Liver (tissue), 9 donors: ENCODE results near the gene TBC1D26. TPM values are rescaled to one million over a fixed set of nuclear protein-coding genes. Genes with fewer than 3 reads are reported as not detected.

Experiments
- DNase-seq: peaks from one replicate; pipeline ENCODE4 v3.0.0-alpha.2; 2017; ENCODE audit warnings: low spot score
- H3K27ac ChIP-seq, 2 donors: one replicate each; pipeline ENCODE4 v1.7.0; 2013; ENCODE audit warnings: inconsistent platforms in 2 of 2, low read length in 2 of 2, control low read depth in 1 of 2, low read depth in 1 of 2, mild to moderate bottlenecking in 1 of 2
- H3K27me3 ChIP-seq, 4 donors: one replicate each; pipeline versions ENCODE4 v1.6.1 to v1.7.0; 2013; ENCODE audit warnings: low read length in 3 of 4, inconsistent platforms in 1 of 4, mild to moderate bottlenecking in 1 of 4, moderate library complexity in 1 of 4; ENCODE audit not compliant: control insufficient read depth in 4 of 4, insufficient read depth in 4 of 4
- H3K36me3 ChIP-seq, 4 donors: one replicate each; pipeline versions ENCODE4 v1.6.1 to v1.7.0; 2013; ENCODE audit warnings: low read length in 3 of 4, mild to moderate bottlenecking in 3 of 4, low read depth in 1 of 4, moderate library complexity in 1 of 4; ENCODE audit not compliant: control insufficient read depth in 4 of 4, insufficient read depth in 3 of 4
- H3K4me1 ChIP-seq, 4 donors: one replicate each; pipeline versions ENCODE4 v1.6.1 to v1.7.0; 2013; ENCODE audit warnings: low read length in 3 of 4, mild to moderate bottlenecking in 3 of 4, moderate library complexity in 1 of 4; ENCODE audit not compliant: control insufficient read depth in 4 of 4, insufficient read depth in 4 of 4
- H3K4me3 ChIP-seq, 3 donors: one replicate each; pipeline versions ENCODE4 v1.6.1 to v1.7.0; 2013; ENCODE audit warnings: low read length in 3 of 3, control low read depth in 1 of 3, low read depth in 1 of 3, mild to moderate bottlenecking in 1 of 3
- H3K9ac ChIP-seq, 2 donors: one replicate each; pipeline ENCODE4 v1.7.0; 2013; ENCODE audit warnings: low read length in 2 of 2, mild to moderate bottlenecking in 2 of 2, moderate library complexity in 2 of 2, control low read depth in 1 of 2, low read depth in 1 of 2
- H3K9me3 ChIP-seq, 4 donors: one replicate each; pipeline versions ENCODE4 v1.6.1 to v1.7.0; 2013; ENCODE audit warnings: low read length in 3 of 4; ENCODE audit not compliant: control insufficient read depth in 4 of 4
- EGR1 ChIP-seq, 2 donors: IDR thresholded peaks; 2 replicates each; pipeline ENCODE4 v1.6.1; 2016 to 2018; ENCODE audit warnings: antibody characterized with exemption in 2 of 2, low read depth in 2 of 2
- FOXA1 ChIP-seq: IDR thresholded peaks from 2 replicates; pipeline ENCODE4 v1.6.1; 2016; ENCODE audit warnings: antibody characterized with exemption
- FOXA2 ChIP-seq: IDR thresholded peaks from 2 replicates; pipeline ENCODE4 v1.6.1; 2016; ENCODE audit warnings: antibody characterized with exemption
- GABPA ChIP-seq, 2 donors: IDR thresholded peaks in 1 of 2; conservative IDR thresholded peaks in 1 of 2; 2 replicates each; pipeline ENCODE4 v1.6.1; 2016; ENCODE audit warnings: antibody characterized with exemption in 2 of 2, mild to moderate bottlenecking in 1 of 2, moderate library complexity in 1 of 2
- HNF4G ChIP-seq: IDR thresholded peaks from 2 replicates; pipeline ENCODE4 v1.6.1; 2016; ENCODE audit warnings: antibody characterized with exemption
- JUND ChIP-seq, 2 donors: IDR thresholded peaks; 2 replicates each; pipeline ENCODE4 v1.6.1; 2016; ENCODE audit warnings: antibody characterized with exemption in 2 of 2
- NR2F2 ChIP-seq: IDR thresholded peaks from 2 replicates; pipeline ENCODE4 v1.6.1; 2016; ENCODE audit warnings: antibody characterized with exemption
- RAD21 ChIP-seq, 2 donors: IDR thresholded peaks; 2 replicates each; pipeline ENCODE4 v1.6.1; 2016; ENCODE audit warnings: antibody characterized with exemption in 2 of 2, mild to moderate bottlenecking in 2 of 2
- RXRA ChIP-seq, 2 donors: IDR thresholded peaks; 2 replicates each; pipeline ENCODE4 v1.6.1; 2017 to 2018; ENCODE audit warnings: antibody characterized with exemption in 2 of 2, mild to moderate bottlenecking in 1 of 2
- SP1 ChIP-seq: IDR thresholded peaks from 2 replicates; pipeline ENCODE4 v1.6.1; 2018; ENCODE audit warnings: antibody characterized with exemption, mild to moderate bottlenecking
- TAF1 ChIP-seq: conservative IDR thresholded peaks from 2 replicates; pipeline ENCODE4 v1.6.1; 2016; ENCODE audit warnings: antibody characterized with exemption, mild to moderate bottlenecking
- YY1 ChIP-seq: IDR thresholded peaks from 2 replicates; pipeline ENCODE4 v1.6.1; 2016; ENCODE audit warnings: antibody characterized with exemption, mild to moderate bottlenecking
- WGBS: extraction: QIAGEN DNeasy Blood & Tissue Kit; methylation state at CpG from one replicate; pipeline ENCODE4 v1.1.7; 2013; 5-methylcytosine and 5-hydroxymethylcytosine counted together
- polyA plus RNA-seq, 2 donors: library from polyadenylated mRNA; stranded (reverse) in 1 of 2; unstranded in 1 of 2; fragments of 200-250 nt in 1 of 2; fragments of >200 nt in 1 of 2; fragmentation: Nextera tagmentation in 1 of 2; extraction: Ambion mirVana in 1 of 2; gene quantifications; one replicate each; pipeline versions ENCODE4 v1.2.1 to v1.2.3, GENCODE V29; 2013 to 2015
- total RNA-seq, 2 donors: library from RNA; depleted of rRNA; stranded (reverse); fragments of >200 nt; gene quantifications; one replicate each; pipeline ENCODE4 v1.2.3, GENCODE V29; 2014
- TF ChIP-seq, protein P1 (sequence below): IDR thresholded peaks from 2 replicates; pipeline ENCODE4 v1.6.1; 2016; ENCODE audit warnings: antibody characterized with exemption
- TF ChIP-seq, protein P2 (sequence below): IDR thresholded peaks from 2 replicates; pipeline ENCODE4 v1.6.1; 2016; ENCODE audit warnings: antibody characterized with exemption
- TF ChIP-seq, protein P3 (sequence below): IDR thresholded peaks from 2 replicates; pipeline ENCODE4 v1.6.1; 2016; ENCODE audit warnings: antibody characterized with exemption, mild to moderate bottlenecking
- TF ChIP-seq, protein P4 (sequence below): fragments of 150-350 bp; IDR thresholded peaks from 2 replicates; pipeline ENCODE4 v1.5.1; 2017; ENCODE audit warnings: improper control_type of control experiment, low read depth, low read length; ENCODE audit not compliant: missing input control
- TF ChIP-seq, protein P5 (sequence below): IDR thresholded peaks from 2 replicates; pipeline ENCODE4 v1.6.1; 2016; ENCODE audit warnings: antibody characterized with exemption
- donor health status: healthy.
- donor health status: healthy.
- donor health status: healthy.
- donor health status: healthy.
- donor health status: healthy.

The TBC1D26 gene
- total and polyA plus RNA-seq, 4 donors = not detected

DNA sequence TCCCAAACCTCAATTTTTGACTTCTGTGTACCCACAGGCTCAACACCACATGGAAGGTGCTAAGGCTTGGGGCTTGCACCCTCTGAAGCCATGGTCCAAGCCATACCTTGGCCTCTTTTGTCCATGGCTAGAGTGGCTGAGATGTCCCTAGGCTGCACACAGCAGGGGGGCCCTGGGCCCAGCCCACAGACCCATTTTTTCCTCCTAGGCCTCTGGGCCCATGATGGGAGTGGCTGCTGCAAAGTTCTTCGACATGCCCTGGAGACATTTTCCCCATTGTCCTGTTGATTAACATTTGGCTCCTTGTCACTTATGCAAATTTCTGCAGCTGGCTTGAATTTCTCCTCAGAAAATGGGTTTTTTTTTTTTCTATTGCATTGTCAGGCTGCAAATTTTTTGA, 47.0 kb downstream of the TBC1D26 start:
- Histone ChIP-seq H3K27ac (no peak overlapping the region), H3K9ac (no peak overlapping the region), H3K4me1 (no peaks in the 10 kb centered on the region), H3K9me3 (peaks cover 0 to 2% (median 0%) of the 10 kb centered on the region in 4 donors), H3K27me3 (peaks cover 0 to 2% (median 0%) of the 10 kb centered on the region in 4 donors), H3K36me3 (no peaks in the 10 kb centered on the region), H3K4me3 (no peak overlapping the region)
- DNase-seq = no peak
- TF ChIP-seq NR2F2 = no peak
- TF ChIP-seq, protein P1, sequence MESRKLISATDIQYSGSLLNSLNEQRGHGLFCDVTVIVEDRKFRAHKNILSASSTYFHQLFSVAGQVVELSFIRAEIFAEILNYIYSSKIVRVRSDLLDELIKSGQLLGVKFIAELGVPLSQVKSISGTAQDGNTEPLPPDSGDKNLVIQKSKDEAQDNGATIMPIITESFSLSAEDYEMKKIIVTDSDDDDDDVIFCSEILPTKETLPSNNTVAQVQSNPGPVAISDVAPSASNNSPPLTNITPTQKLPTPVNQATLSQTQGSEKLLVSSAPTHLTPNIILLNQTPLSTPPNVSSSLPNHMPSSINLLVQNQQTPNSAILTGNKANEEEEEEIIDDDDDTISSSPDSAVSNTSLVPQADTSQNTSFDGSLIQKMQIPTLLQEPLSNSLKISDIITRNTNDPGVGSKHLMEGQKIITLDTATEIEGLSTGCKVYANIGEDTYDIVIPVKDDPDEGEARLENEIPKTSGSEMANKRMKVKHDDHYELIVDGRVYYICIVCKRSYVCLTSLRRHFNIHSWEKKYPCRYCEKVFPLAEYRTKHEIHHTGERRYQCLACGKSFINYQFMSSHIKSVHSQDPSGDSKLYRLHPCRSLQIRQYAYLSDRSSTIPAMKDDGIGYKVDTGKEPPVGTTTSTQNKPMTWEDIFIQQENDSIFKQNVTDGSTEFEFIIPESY = no peak
- no peak for TF ChIP-seq SP1
- no peak for TF ChIP-seq FOXA1
- TF ChIP-seq TAF1 = no peak
- no peak for TF ChIP-seq HNF4G
- no peak for TF ChIP-seq GABPA (IDR thresholded peaks at IDR 0.05 in 1 of 2, conservative IDR thresholded peaks at IDR 0.05 in 1 of 2)
- no peak for TF ChIP-seq EGR1 (IDR thresholded peaks at IDR 0.05; ENCODE audit: low read depth in 2 of 2)
- TF ChIP-seq, protein P2, sequence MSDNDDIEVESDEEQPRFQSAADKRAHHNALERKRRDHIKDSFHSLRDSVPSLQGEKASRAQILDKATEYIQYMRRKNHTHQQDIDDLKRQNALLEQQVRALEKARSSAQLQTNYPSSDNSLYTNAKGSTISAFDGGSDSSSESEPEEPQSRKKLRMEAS = no peak
- TF ChIP-seq JUND (IDR thresholded peaks at IDR 0.05) = no peak
- TF ChIP-seq RAD21 (IDR thresholded peaks at IDR 0.05) = no peak
- TF ChIP-seq, protein P3, sequence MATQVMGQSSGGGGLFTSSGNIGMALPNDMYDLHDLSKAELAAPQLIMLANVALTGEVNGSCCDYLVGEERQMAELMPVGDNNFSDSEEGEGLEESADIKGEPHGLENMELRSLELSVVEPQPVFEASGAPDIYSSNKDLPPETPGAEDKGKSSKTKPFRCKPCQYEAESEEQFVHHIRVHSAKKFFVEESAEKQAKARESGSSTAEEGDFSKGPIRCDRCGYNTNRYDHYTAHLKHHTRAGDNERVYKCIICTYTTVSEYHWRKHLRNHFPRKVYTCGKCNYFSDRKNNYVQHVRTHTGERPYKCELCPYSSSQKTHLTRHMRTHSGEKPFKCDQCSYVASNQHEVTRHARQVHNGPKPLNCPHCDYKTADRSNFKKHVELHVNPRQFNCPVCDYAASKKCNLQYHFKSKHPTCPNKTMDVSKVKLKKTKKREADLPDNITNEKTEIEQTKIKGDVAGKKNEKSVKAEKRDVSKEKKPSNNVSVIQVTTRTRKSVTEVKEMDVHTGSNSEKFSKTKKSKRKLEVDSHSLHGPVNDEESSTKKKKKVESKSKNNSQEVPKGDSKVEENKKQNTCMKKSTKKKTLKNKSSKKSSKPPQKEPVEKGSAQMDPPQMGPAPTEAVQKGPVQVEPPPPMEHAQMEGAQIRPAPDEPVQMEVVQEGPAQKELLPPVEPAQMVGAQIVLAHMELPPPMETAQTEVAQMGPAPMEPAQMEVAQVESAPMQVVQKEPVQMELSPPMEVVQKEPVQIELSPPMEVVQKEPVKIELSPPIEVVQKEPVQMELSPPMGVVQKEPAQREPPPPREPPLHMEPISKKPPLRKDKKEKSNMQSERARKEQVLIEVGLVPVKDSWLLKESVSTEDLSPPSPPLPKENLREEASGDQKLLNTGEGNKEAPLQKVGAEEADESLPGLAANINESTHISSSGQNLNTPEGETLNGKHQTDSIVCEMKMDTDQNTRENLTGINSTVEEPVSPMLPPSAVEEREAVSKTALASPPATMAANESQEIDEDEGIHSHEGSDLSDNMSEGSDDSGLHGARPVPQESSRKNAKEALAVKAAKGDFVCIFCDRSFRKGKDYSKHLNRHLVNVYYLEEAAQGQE = no peak
- TF ChIP-seq, protein P4, sequence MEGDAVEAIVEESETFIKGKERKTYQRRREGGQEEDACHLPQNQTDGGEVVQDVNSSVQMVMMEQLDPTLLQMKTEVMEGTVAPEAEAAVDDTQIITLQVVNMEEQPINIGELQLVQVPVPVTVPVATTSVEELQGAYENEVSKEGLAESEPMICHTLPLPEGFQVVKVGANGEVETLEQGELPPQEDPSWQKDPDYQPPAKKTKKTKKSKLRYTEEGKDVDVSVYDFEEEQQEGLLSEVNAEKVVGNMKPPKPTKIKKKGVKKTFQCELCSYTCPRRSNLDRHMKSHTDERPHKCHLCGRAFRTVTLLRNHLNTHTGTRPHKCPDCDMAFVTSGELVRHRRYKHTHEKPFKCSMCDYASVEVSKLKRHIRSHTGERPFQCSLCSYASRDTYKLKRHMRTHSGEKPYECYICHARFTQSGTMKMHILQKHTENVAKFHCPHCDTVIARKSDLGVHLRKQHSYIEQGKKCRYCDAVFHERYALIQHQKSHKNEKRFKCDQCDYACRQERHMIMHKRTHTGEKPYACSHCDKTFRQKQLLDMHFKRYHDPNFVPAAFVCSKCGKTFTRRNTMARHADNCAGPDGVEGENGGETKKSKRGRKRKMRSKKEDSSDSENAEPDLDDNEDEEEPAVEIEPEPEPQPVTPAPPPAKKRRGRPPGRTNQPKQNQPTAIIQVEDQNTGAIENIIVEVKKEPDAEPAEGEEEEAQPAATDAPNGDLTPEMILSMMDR = no peak
- TF ChIP-seq FOXA2 = no peak
- TF ChIP-seq YY1 = no peak
- TF ChIP-seq, protein P5, sequence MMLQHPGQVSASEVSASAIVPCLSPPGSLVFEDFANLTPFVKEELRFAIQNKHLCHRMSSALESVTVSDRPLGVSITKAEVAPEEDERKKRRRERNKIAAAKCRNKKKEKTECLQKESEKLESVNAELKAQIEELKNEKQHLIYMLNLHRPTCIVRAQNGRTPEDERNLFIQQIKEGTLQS = no peak
- no peak for TF ChIP-seq RXRA (IDR thresholded peaks at IDR 0.05)
- 81% methylated on average over 1 of the region's 1 CpG for WGBS

DNA sequence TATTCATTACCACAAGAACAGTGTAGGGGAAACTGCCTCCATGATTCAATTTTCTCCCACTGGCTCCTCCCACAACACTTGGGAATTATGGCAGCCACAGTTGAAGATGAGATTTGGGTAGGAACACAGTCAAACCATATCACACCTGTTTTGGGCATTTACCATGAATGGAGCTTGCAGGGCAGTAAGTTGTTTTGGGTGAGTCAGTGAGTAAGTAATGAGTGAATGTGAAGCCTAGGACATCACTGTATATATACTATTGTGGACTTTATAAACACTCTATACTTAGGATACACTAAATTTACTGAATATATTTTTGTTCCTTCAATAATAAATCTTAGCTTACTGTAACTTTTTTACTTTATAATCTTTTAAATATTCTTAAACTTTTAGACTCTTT, 48.1 kb downstream of the TBC1D26 start:
- no peak overlapping the region for H3K9ac ChIP-seq
- H3K36me3 ChIP-seq = no peaks in the 10 kb centered on the region
- no peak for DNase-seq
- TF ChIP-seq NR2F2 (no peak), YY1 (no peak), HNF4G (no peak), FOXA1 (no peak), TAF1 (no peak)
- TF ChIP-seq, protein P2 = no peak
- TF ChIP-seq, protein P1 = no peak
- TF ChIP-seq, protein P3 = no peak

More for the DNA sequence above, 48.1 kb downstream of the TBC1D26 start:
- Histone ChIP-seq H3K4me3 (no peak overlapping the region), H3K9me3 (peaks cover 0 to 2% (median 0%) of the 10 kb centered on the region in 4 donors), H3K4me1 (no peaks in the 10 kb centered on the region), H3K27ac (no peak overlapping the region), H3K27me3 (peaks cover 0 to 2% (median 0%) of the 10 kb centered on the region in 4 donors)
